AG09319 (cell line): ENCODE results near the gene ACE.

ENCODE experiments used
- DNase-seq: peaks from one replicate; pipeline ENCODE4 v3.0.0-alpha.2; 2010; ENCODE audit warnings: low read depth; ENCODE audit errors: extremely low read depth
- CTCF ChIP-seq: IDR thresholded peaks from 2 replicates; pipeline ENCODE4 v1.5.1; 2011; ENCODE audit warnings: low read depth, mild to moderate bottlenecking, inconsistent platforms, low read length, moderate library complexity

The ACE gene

GRCh38 chr17:63494300-63494928 is 17.6 kb downstream of the ACE start:
- no peak for TF ChIP-seq CTCF
- no peak for DNase-seq

- no peak for TF ChIP-seq CTCF
These were observed 18.6 kb downstream of the ACE start for GRCh38 chr17:63495491-63495890.

GRCh38 chr17:63496177-63496576 is 19.3 kb downstream of the ACE start:
- no peak for DNase-seq
- TF ChIP-seq CTCF = no peak

More at GRCh38 chr17:63495491-63495890, 18.6 kb downstream of the ACE start:
- no peak for DNase-seq

- TF ChIP-seq CTCF = no peak
- no peak for DNase-seq
These were observed 20.0 kb downstream of the ACE start for GRCh38 chr17:63496663-63497400.

GRCh38 chr17:63497708-63498483 is 21.0 kb downstream of the ACE start:
- TF ChIP-seq CTCF = peak; percentile 10
- DNase-seq = no peak

- peak; percentile 55 for DNase-seq
These were observed 21.9 kb downstream of the ACE start for GRCh38 chr17:63498626-63499195.

More at GRCh38 chr17:63498626-63499195, 21.9 kb downstream of the ACE start:
- TF ChIP-seq CTCF = no peak
